CD14-positive monocyte (primary cell): ENCODE data around the gene HAS3. TPM values are rescaled to one million over a fixed set of nuclear protein-coding genes. Genes with fewer than 3 reads are reported as not detected.

Source experiments
- DNase-seq, 3 donors: peaks; one replicate each; pipeline ENCODE4 v3.0.0-alpha.2; 2011 to 2022
- H2AFZ ChIP-seq: 2 replicates; pipeline ENCODE4 v1.6.0; 2012; ENCODE audit warnings: mild to moderate bottlenecking, low read depth, low read length, inconsistent platforms; ENCODE audit not compliant: insufficient read depth, poor library complexity, severe bottlenecking
- H3K27ac ChIP-seq, 2 donors: 1 replicate in 1 of 2; 2 replicates in 1 of 2; pipeline ENCODE4 v1.5.1; 2012 to 2013; ENCODE audit warnings: low read length in 2 of 2, control low read depth in 1 of 2, inconsistent platforms in 1 of 2, low read depth in 1 of 2, mild to moderate bottlenecking in 1 of 2
- H3K27me3 ChIP-seq, 2 donors: one replicate each; pipeline versions ENCODE4 v1.6.0 to v1.6.1; 2011 to 2013; ENCODE audit warnings: low read length in 2 of 2; ENCODE audit not compliant: control insufficient read depth in 2 of 2, insufficient read depth in 2 of 2
- H3K36me3 ChIP-seq, 2 donors: replicated peaks in 1 of 2; 1 replicate in 1 of 2; 2 replicates in 1 of 2; pipeline versions ENCODE4 v1.5.1 to v1.6.1; 2012 to 2013; ENCODE audit warnings: low read length in 2 of 2, control low read depth in 1 of 2, inconsistent platforms in 1 of 2, mild to moderate bottlenecking in 1 of 2; ENCODE audit not compliant: insufficient read depth in 2 of 2, control insufficient read depth in 1 of 2
- H3K4me1 ChIP-seq, 2 donors: 1 replicate in 1 of 2; 2 replicates in 1 of 2; pipeline versions ENCODE4 v1.5.1 to v1.6.1; 2012 to 2013; ENCODE audit warnings: low read length in 2 of 2, control low read depth in 1 of 2, inconsistent platforms in 1 of 2, mild to moderate bottlenecking in 1 of 2, moderate library complexity in 1 of 2; ENCODE audit not compliant: insufficient read depth in 2 of 2, control insufficient read depth in 1 of 2
- H3K4me2 ChIP-seq: replicated peaks from 2 replicates; pipeline ENCODE3; 2012; ENCODE audit warnings: low read length, moderate library complexity, mild to moderate bottlenecking; ENCODE audit not compliant: poor library complexity, severe bottlenecking; ENCODE audit errors: extremely low read depth
- H3K4me3 ChIP-seq, 3 experiments: fragments of 200-600 bp in 1 of 3; sonication (generic) in 1 of 3; replicated peaks in 1 of 3; 1 replicate in 2 of 3; 2 replicates in 1 of 3; pipeline ENCODE4 v1.5.1; 2011 to 2013; ENCODE audit warnings: low read length in 3 of 3, mild to moderate bottlenecking in 3 of 3, control low read depth in 2 of 3, low read depth in 2 of 3, inconsistent platforms in 1 of 3, moderate library complexity in 1 of 3
- H3K79me2 ChIP-seq: 2 replicates; pipeline ENCODE4 v1.6.0; 2012; ENCODE audit warnings: mild to moderate bottlenecking, control low read depth, inconsistent platforms, low read length, moderate library complexity; ENCODE audit not compliant: insufficient read depth
- H3K9ac ChIP-seq: 2 replicates; pipeline ENCODE4 v1.6.0; 2017; ENCODE audit warnings: low read length, mild to moderate bottlenecking; ENCODE audit not compliant: insufficient read depth, poor library complexity, severe bottlenecking
- H3K9me3 ChIP-seq, 2 donors: replicated peaks in 1 of 2; 1 replicate in 1 of 2; 2 replicates in 1 of 2; pipeline versions ENCODE4 v1.5.1 to v1.6.1; 2012 to 2013; ENCODE audit warnings: low read length in 2 of 2, control low read depth in 1 of 2; ENCODE audit not compliant: control insufficient read depth in 1 of 2, insufficient read depth in 1 of 2
- H4K20me1 ChIP-seq: 2 replicates; pipeline ENCODE4 v1.6.0; 2012; ENCODE audit warnings: mild to moderate bottlenecking, low read length, control low read depth, moderate library complexity; ENCODE audit not compliant: insufficient read depth
- H3K27ac Mint-ChIP-seq, 7 donors: one replicate each; pipeline ENCODE4 v1.8.0; 2020; ENCODE audit warnings: mild to moderate bottlenecking in 7 of 7, mixed read lengths in 7 of 7, moderate library complexity in 6 of 7, inconsistent platforms in 2 of 7
- H3K27me3 Mint-ChIP-seq, 3 donors: one replicate each; pipeline ENCODE4 v1.8.0; 2021 to 2022; ENCODE audit warnings: low read depth in 3 of 3, mild to moderate bottlenecking in 3 of 3, mixed read lengths in 3 of 3, moderate library complexity in 3 of 3, inconsistent platforms in 1 of 3
- H3K36me3 Mint-ChIP-seq, 2 donors: one replicate each; pipeline ENCODE4 v1.8.0; 2020; ENCODE audit warnings: mixed read lengths in 2 of 2, inconsistent platforms in 1 of 2, mild to moderate bottlenecking in 1 of 2
- H3K4me1 Mint-ChIP-seq: one replicate; pipeline ENCODE4 v1.8.0; 2020; ENCODE audit warnings: mild to moderate bottlenecking, mixed read lengths
- H3K4me3 Mint-ChIP-seq, 2 donors: one replicate each; pipeline ENCODE4 v1.8.0; 2020; ENCODE audit warnings: mild to moderate bottlenecking in 2 of 2, mixed read lengths in 2 of 2, moderate library complexity in 1 of 2
- H3K9me3 Mint-ChIP-seq, 7 donors: one replicate each; pipeline ENCODE4 v1.8.0; 2020 to 2022; ENCODE audit warnings: mixed read lengths in 7 of 7, mild to moderate bottlenecking in 6 of 7, moderate library complexity in 6 of 7, inconsistent platforms in 2 of 7
- WGBS: methylation state at CpG from one replicate; pipeline ENCODE4 v1.1.5; 2013; ENCODE audit warnings: missing lambda C conversion rate; ENCODE audit not compliant: insufficient coverage; 5-methylcytosine and 5-hydroxymethylcytosine counted together
- intact Hi-C, 2 donors: fragments of 100-400 bp; cut with micrococcal nuclease; formaldehyde crosslinking; loops; one replicate each; pipeline versions ENCODE4 v1.15.0 to v1.15.1; 2023
- polyA plus RNA-seq, 3 donors: library from polyadenylated mRNA; depleted of rRNA in 1 of 3; unstranded in 2 of 3; stranded (reverse) in 1 of 3; fragments of 300-500 nt in 2 of 3; fragments of >200 nt in 1 of 3; fragmentation: Illumina TruSeq in 2 of 3; gene quantifications; 1 replicate in 2 of 3; 2 replicates in 1 of 3; pipeline ENCODE4 v1.2.3, GENCODE V29; 2012 to 2021
- TF ChIP-seq, protein P1 (sequence below): fragments of 200-600 bp; IDR thresholded peaks from one replicate; pipeline ENCODE4 v1.8.0; 2022; ENCODE audit warnings: antibody characterized with exemption, mild to moderate bottlenecking

Gene HAS3
- polyA plus RNA-seq, 3 donors = 1.3 TPM; not detected in 2

DNA sequence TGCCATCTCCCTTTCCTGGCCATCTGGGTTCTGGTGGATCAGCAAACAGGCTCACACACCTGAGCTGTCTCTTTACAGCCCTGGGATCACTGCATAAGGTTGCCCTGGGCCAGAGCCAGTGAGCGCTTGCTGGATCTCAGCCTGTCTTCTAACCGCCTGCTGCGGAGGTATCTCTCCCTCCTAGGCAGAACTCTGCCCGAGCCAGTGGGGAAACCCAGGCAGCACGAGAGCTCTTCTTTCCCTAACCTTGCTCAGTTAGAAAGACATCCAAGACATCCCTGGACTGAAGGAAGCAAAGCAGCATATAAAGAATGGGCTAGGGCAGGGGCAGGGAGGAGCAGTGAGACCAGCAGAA, 6.4 kb downstream of the HAS3 start:
- TF ChIP-seq, protein P1, sequence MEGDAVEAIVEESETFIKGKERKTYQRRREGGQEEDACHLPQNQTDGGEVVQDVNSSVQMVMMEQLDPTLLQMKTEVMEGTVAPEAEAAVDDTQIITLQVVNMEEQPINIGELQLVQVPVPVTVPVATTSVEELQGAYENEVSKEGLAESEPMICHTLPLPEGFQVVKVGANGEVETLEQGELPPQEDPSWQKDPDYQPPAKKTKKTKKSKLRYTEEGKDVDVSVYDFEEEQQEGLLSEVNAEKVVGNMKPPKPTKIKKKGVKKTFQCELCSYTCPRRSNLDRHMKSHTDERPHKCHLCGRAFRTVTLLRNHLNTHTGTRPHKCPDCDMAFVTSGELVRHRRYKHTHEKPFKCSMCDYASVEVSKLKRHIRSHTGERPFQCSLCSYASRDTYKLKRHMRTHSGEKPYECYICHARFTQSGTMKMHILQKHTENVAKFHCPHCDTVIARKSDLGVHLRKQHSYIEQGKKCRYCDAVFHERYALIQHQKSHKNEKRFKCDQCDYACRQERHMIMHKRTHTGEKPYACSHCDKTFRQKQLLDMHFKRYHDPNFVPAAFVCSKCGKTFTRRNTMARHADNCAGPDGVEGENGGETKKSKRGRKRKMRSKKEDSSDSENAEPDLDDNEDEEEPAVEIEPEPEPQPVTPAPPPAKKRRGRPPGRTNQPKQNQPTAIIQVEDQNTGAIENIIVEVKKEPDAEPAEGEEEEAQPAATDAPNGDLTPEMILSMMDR = no peak
- no peak overlapping the region for H3K4me3 ChIP-seq
- no peaks in the 10 kb centered on the region for H3K9me3 ChIP-seq
- H3K27me3 ChIP-seq = peaks cover 9 to 23% of the 10 kb centered on the region in 2 donors
- H4K20me1 ChIP-seq = peaks cover 88% of the 10 kb centered on the region
- peaks cover 23 to 49% of the 10 kb centered on the region in 2 donors for H3K36me3 ChIP-seq
- Mint-ChIP-seq H3K27me3 (peaks cover 27 to 29% (median 28%) of the 10 kb centered on the region in 3 donors), H3K4me1 (peaks cover 17% of the 10 kb centered on the region), H3K9me3 (peaks cover 0 to 3% (median 0%) of the 10 kb centered on the region in 7 donors), H3K4me3 (no peak overlapping the region), H3K27ac (peak overlapping the region in 1 of 7 donors; percentile 73), H3K36me3 (peaks cover 49% of the 10 kb centered on the region in 2 donors)
- DNase-seq = no peak
- intact Hi-C loops = no loop called here
- peaks cover 4 to 12% of the 10 kb centered on the region in 2 donors for H3K4me1 ChIP-seq
- no peak overlapping the region for H3K27ac ChIP-seq
- H3K79me2 ChIP-seq = no peaks in the 10 kb centered on the region
- WGBS = 100% methylated on average over 2 of the region's 5 CpGs
- no peak overlapping the region for H2AFZ ChIP-seq
- no peak overlapping the region for H3K4me2 ChIP-seq
- no peak overlapping the region for H3K9ac ChIP-seq

DNA sequence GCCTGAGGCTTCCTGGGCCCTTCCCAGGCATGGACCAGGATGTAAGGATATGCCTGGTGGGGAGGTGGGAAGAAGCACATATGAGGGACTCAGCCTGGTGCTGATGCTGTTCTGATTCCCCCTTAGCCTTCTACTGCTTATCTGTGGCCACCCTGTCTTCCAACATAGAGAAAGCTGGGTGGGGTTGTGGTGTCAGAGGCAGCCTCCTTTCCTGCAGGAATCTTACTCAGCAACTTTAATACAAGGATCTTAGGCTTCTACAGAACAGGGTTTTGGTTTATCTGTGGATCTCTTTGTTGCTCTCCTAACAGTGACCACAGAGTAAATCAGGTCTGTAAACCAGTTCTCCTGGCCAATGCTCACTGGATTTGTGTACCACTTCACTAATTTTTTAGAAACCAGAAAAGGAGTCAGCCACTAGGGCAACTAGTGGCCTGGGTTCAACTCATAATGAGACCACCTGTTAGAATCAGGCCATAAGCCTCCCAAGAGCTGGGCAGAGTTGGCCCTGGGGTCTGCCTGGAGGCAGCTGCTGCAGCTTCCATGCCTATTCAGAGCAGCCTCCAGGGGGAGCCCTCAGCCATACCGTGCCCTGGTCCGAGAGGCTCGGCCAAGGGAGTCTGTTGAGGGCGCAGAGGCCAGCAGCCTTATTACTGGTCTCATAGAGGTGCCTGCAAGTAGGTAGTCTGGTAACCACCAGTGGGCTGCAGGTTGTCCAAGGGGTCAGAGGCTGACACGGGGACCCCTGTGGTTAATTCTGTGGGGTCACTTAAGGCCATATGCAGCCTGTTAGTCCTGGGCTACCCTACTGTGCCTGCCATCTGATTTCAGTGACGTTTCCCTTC, 7.1 kb downstream of the HAS3 start:
- Histone ChIP-seq H4K20me1 (peaks cover 87% of the 10 kb centered on the region), H3K79me2 (no peaks in the 10 kb centered on the region), H3K36me3 (peaks cover 28 to 56% of the 10 kb centered on the region in 2 donors), H2AFZ (no peak overlapping the region), H3K9ac (no peak overlapping the region), H3K4me3 (no peak overlapping the region), H3K27me3 (peaks cover 4 to 16% of the 10 kb centered on the region in 2 donors), H3K9me3 (no peaks in the 10 kb centered on the region), H3K4me1 (peaks cover 0 to 6% of the 10 kb centered on the region in 2 donors), H3K4me2 (no peak overlapping the region), H3K27ac (no peak overlapping the region)
- TF ChIP-seq, protein P1 = peak; percentile 83
- peak; percentile 17 to 32 (median 32) for DNase-seq
- no peak overlapping the region for H3K4me3 Mint-ChIP-seq
- peaks cover 12% of the 10 kb centered on the region for H3K4me1 Mint-ChIP-seq
- peaks cover 55% of the 10 kb centered on the region in 2 donors for H3K36me3 Mint-ChIP-seq
- no peak overlapping the region for H3K27ac Mint-ChIP-seq
- peaks cover 21 to 23% (median 22%) of the 10 kb centered on the region in 3 donors for H3K27me3 Mint-ChIP-seq
- 58% methylated on average over 6 of the region's 6 CpGs for WGBS
- H3K9me3 Mint-ChIP-seq = peaks cover 0 to 3% (median 0%) of the 10 kb centered on the region in 7 donors
- intact Hi-C loops = no loop called here
